HG03175 (cell line): ENCODE data around the gene NRP1.
"Not testable (repeated sequence)": the region's sequence is repeated elsewhere in the genome, so short reads cannot be mapped to it uniquely, and the experiment has no call there.

Experiments
- ATAC-seq: cut with Tn5 transposase; IDR thresholded peaks from one replicate; pipeline ENCODE4 v1.9.1; 2021; ENCODE audit warnings: mild to moderate bottlenecking, moderate library complexity; ENCODE audit not compliant: unreplicated experiment

The NRP1 gene

DNA sequence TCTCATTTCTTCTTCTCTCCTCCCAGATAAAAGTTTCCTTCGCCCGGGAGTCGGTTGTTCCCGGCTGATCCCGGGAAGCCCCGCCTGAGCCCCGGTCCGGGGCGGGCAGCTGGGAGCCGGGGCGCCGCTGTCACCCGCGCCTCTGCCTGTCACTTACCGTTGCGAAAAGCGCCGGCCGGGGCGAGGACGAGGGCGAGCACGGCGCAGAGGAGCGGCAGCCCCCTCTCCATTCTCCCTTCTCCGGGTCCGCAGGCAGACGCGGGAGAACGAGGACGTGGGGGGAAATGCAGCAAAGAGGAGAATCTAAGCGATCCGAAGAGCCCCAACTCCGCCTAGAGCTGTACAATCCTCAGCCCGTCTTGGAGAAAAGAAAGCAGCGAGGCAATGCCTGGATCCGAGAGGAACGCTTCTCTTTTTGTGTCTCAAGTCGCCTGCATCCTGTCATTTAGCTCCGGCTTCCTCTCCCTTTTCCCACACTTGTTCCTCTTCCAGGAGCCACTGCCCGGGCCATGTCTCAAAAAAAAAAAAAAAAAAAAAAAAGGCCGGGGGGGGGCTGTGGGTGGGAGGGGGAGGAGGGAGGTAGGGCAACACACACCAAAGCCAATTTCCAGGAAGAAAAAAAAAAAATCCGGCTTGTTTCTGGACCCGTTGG, at the start of gene NRP1:
NRP1 (minus strand) TSS at position 515 of the 652 bp plus-strand sequence; CDS start at position 230, 285 bp downstream.
- no peak for ATAC-seq

GRCh38 chr10:33384201-33384600, 49.7 kb upstream of the NRP1 start:
- not testable (repeated sequence) for ATAC-seq

DNA sequence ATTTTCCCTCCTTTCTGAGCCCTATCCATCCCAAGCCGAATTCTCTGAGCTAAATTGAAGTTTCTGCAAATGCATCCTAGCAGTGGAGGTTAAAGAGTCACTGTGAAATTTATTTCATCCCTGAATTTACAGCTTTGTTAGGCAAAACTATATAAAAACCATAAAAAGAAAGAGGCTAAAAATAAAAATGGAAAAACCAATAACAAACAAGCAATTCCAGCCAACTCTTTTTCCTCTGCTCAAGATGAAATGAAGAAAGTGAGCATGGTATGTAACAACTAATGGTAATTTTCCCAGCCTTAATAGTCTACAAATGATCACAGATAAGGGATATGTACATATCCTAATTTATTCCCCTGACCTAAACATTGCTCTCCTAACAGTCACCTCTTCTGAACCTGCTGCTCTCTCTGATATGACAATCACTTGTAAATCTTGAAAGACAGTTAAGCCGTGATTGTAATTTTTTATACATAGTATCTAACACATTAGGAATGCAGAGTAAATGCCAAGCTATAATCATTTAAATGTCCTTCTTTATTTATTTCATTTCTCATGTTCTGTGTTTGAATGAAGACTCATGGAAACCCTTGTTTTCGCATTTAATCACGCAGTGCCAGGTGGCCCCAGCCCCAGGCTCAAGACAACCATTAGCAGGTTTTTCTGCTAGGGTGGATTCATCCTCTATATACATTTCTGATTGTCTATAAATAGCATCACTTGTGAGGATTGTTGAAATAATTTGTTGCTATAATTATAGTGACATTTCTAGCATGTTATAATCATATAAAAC, 48.6 kb upstream of the NRP1 start:
- ATAC-seq, result no peak

DNA sequence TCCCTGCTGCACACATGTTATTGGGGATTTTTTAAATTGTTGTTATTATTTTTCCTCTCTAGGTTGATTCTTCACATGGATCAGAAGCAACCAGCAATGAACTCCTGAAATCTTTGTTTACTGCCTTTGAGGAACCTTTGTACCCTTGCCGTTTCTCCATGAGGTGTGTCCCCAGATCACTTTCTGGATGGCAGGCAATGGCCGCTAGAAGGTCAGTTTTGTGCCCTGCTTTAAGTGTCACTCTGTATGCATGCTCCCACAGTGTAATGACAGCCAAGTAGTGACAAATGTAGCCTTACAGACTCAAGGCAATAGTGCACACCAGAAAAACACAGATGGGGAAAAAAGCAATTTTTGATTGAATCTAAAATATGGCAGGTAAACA, 47.7 kb upstream of the NRP1 start:
- no peak for ATAC-seq

GRCh38 chr10:33381451-33382215, 47.2 kb upstream of the NRP1 start:
- no peak for ATAC-seq

GRCh38 chr10:33377658-33378025, 43.2 kb upstream of the NRP1 start:
- no peak for ATAC-seq

DNA sequence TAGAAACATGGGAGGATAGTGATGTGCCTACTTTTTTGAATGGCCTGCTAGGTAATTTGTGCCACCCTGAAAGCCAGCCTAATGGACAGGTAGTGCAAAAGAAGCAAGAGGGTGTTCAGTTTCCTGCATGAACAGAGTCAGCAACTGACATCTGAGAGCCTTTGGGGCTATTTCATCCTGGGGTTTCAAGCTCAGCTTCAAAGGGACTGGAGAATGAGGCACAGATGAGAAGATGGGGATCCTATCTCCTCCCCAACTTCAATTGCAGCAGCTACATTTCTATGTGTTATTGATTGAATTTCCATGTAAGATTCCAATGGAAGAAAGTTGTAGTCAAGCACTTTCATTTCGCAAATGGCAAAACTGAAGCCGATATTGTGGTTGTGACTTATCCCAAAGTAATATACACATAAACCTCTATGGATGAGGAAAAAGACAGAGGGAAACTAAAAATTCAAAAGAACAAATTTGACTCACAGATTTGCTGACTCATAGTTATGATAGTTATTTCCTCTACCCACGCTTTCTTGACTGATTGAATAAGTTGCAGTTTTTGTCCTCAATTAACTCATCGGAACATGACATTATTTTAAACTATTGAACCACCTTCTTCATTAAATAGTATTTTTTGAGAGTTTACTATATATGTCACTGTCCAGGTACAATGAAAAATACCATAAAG, 42.6 kb upstream of the NRP1 start:
- no peak for ATAC-seq

DNA sequence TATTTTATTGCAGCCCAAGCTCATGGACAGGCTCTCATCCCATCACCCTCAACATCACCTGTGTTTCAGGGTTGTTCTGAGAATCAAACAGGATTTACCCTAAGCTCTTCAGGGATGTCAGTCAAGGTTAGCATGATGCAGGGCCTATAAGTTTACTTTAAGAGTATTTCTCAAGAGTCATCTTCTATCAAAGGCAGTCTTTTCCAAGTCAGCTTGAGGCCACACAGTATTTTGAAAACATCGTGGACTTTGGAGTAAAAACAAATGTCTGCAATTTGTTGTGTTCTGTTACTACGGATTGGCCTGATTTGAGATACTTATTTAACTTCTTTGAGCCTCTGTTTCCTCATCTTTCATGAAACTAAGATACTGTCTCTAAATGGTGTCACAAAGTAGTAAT, 42.0 kb upstream of the NRP1 start:
- no peak for ATAC-seq

DNA sequence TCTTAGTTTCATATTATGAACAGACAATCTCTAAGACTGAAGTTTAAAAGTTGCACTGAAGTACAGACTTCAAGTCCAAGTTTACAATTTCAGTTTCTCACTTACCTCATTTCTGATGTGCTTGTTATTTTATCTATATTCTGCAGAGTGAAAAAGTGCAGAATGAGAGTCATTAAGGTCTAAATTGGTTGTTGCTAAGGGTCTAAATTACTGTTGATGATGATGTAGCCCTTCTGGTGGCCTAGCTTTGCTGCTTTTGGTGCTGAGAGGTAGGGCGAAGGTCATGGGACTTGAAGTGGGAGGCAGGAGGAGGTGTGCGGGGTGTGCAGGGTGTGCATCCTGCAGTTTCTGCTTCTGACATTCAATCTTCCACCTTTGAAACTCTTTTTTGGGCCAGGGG, 38.8 kb upstream of the NRP1 start:
- no peak for ATAC-seq

GRCh38 chr10:33371234-33371633, 36.8 kb upstream of the NRP1 start:
- ATAC-seq, result no peak

- ATAC-seq, result no peak
Measured at GRCh38 chr10:33370434-33370930, 36.0 kb upstream of the NRP1 start.

- no peak for ATAC-seq
Measured at GRCh38 chr10:33368086-33368485, 33.6 kb upstream of the NRP1 start.

DNA sequence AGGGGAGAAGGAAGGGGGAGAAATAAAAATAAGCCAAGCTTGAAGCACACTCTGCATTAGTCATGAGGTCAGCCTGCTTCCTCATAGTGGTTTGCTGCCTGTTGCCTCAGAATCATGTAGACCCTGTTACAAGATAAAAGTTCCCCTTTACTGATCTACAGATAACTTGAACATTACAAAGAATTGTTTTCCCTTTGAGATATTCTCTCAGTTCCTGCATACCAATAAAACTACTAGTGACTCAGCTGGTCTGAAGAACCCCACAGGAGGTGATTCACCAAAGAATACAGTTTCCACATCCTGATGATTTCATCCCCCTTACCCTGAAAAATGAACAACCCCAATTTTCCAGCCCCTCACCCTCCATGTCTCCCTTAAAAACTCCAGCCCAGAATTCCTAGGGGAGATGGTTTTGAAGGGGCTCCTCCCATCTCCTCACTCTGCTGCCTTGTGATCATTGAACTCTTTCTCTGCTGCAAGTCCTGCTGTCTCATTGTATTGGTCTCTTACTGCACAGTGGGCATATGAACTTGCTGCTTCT, 31.5 kb upstream of the NRP1 start:
- ATAC-seq, result no peak

GRCh38 chr10:33365301-33365700, 30.8 kb upstream of the NRP1 start:
- ATAC-seq, result no peak

GRCh38 chr10:33363106-33363505, 28.6 kb upstream of the NRP1 start:
- ATAC-seq, result no peak

DNA sequence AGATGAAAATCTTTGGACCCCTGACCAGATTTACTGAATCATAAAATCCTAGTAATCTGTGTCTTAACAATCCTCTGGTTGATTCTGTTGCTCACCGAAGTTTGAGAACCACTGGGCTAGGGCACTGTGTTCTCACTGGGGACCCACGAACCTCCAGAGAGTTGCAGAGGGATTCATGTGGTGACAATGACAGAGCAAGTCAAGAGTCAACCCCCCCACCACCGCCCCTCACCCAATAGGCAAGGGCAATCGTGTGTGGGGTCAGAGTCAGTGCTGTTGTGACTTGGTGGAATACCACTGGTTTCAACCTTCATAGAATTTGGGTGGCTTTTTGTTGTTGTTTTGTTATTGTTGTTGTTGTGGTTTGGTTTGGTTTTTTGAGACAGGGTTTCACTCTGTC, 23.5 kb upstream of the NRP1 start:
- ATAC-seq, result no peak

- no peak for ATAC-seq
Measured at GRCh38 chr10:33355274-33355673, 20.8 kb upstream of the NRP1 start.

GRCh38 chr10:33353853-33354252, 19.4 kb upstream of the NRP1 start:
- no peak for ATAC-seq

GRCh38 chr10:33353334-33353733, 18.9 kb upstream of the NRP1 start:
- no peak for ATAC-seq

DNA sequence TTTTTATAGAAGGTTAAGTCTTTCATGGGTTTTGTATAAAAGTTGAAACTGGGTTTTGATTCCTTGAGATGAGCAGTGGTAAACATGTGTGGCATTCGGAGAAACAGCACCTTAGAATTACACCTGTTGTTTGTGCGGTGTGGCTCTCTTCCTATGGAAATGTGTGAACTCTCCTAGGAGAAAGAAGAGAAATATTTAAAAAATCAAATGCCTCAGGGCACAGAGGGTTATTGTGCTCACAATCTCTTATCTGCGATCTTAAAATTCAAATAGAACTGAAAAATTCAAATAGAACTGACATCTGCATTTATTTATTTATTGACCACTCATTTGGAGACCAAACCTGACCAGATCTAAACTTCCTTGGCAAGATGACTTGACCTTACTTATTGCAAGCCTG, 18.1 kb upstream of the NRP1 start:
- no peak for ATAC-seq

DNA sequence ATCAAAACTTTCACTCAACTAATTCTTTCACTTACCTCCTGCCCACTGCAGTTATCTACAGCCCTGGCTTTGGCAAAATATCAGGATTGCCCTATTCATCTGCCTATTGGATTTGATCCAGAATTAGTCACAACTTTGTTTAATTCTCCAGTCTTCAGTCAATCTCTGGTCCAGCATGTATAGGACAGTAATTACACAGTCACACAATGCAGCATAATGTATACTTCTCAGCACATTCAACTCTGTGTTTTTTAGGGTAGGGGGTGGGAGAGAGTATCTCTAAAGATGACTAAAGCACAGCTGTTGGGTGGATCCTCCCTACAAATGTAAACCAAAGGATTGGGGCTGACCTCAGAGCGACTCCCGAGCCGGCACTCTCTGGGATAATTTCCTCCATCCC, 17.7 kb upstream of the NRP1 start:
- no peak for ATAC-seq
